ENCODE data around the gene CSNK2A1.

CSNK2A1 gene

DNA sequence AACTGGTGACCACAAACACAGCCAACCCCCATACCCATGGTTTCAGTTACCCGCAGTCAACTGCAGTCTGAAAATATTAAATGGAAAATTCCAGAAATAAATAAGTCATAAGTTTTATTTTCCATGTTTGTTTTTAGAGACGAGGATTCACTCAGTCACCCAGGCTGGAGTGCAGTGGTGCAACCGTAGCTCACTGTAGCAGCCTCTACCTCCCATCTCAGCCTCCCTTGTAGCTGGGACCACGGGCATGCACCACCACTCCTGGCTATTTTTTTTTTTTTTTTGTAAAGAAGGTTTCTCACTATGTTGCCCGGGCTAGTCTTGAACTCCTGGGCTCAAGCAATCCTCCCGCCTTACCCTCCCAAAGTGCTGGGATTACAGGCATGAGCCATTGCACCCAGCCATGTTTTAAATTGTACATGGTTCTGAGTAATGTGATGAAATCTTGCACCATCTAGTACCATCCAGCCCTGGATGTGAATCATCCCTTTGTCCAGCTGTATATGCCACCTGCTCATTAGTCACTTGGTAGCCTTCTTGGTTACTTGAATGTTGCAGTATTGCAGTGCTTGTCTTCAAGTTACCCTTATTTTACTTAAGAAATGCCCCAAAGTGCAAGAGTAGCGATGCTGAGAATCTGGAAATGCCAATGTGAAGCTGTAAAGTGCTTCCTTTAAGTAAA lies 14.5 kb downstream of the CSNK2A1 start:
- Mint-ChIP-seq H3K9me3 (peaks cover 49% of the 10 kb centered on the region), H3K36me3 (ENCODE audit: low read depth) (peaks cover 87% of the 10 kb centered on the region), H3K4me1 (peaks cover 8% of the 10 kb centered on the region), H3K27me3 (ENCODE audit: low read depth, poor library complexity) (no peaks in the 10 kb centered on the region), H3K4me3 (no peak overlapping the region), H3K27ac (no peak overlapping the region)
- TF ChIP-seq, protein P1, sequence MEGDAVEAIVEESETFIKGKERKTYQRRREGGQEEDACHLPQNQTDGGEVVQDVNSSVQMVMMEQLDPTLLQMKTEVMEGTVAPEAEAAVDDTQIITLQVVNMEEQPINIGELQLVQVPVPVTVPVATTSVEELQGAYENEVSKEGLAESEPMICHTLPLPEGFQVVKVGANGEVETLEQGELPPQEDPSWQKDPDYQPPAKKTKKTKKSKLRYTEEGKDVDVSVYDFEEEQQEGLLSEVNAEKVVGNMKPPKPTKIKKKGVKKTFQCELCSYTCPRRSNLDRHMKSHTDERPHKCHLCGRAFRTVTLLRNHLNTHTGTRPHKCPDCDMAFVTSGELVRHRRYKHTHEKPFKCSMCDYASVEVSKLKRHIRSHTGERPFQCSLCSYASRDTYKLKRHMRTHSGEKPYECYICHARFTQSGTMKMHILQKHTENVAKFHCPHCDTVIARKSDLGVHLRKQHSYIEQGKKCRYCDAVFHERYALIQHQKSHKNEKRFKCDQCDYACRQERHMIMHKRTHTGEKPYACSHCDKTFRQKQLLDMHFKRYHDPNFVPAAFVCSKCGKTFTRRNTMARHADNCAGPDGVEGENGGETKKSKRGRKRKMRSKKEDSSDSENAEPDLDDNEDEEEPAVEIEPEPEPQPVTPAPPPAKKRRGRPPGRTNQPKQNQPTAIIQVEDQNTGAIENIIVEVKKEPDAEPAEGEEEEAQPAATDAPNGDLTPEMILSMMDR (IDR thresholded peaks at IDR 0.05): no peak
- DNase-seq: no peak

DNA sequence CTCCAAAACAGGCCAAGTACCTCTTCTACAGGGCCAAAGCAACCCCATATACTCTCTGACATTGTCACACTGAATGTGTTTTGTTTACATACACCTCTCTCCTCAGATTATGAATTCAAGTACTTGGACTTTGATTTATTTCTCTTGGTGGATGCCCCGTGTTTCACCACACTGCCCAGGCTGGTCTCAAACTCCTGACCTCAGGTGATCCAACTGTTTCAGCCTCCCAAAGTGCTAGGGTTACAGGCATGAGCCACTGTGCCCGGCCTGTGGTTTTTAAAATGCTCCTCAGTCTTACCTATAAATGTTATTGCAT lies 16.1 kb downstream of the CSNK2A1 start:
- Mint-ChIP-seq H3K4me3 (no peak overlapping the region), H3K36me3 (ENCODE audit: low read depth) (peaks cover 88% of the 10 kb centered on the region), H3K9me3 (peaks cover 59% of the 10 kb centered on the region), H3K27me3 (ENCODE audit: low read depth, poor library complexity) (no peaks in the 10 kb centered on the region), H3K4me1 (peaks cover 3% of the 10 kb centered on the region), H3K27ac (no peak overlapping the region)
- DNase-seq: no peak
- TF ChIP-seq, protein P1 (IDR thresholded peaks at IDR 0.05): no peak

DNA sequence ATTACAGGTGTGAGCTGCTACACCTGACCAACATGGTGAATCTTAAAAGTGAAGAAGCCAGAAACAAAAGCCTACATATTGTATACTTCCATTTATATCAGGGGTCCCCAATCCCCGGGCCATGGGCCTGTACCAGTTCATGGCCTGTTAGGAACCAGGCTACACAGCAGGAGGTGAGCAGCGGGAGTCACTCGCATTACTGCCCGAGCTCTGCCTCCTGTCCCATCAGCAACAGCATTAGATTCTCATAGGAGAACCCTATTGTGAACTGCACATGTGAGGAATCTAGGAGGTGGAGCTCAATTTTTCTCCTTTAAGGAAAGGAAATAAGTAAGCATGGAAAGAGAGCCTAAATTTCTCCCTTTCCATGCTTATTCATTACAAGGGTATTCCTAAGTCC lies 21.7 kb downstream of the CSNK2A1 start:
- H3K4me1 Mint-ChIP-seq: peaks cover 6% of the 10 kb centered on the region

DNA sequence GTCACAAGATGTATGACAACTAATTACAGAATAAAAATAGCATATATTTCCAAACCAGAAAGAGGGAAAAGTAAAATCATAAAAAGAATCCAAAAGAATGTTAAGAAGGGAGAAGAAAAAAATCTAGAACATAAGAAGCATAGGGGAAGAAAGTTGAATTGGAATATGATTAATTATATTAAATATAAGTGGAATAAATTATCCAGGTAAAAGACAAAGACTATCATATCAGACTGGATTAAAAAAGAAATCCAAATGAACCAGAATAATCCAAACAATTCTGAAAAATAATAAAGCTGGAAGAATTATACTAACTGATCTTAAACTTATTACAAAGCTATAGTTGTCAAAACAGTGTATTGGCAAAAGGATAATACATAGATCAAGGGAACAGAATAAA lies 23.6 kb downstream of the CSNK2A1 start:
- DNase-seq: no peak
- Mint-ChIP-seq H3K9me3 (peaks cover 53% of the 10 kb centered on the region), H3K36me3 (ENCODE audit: low read depth) (peaks cover 94% of the 10 kb centered on the region), H3K27me3 (ENCODE audit: low read depth, poor library complexity) (no peaks in the 10 kb centered on the region), H3K27ac (no peak overlapping the region), H3K4me1 (peaks cover 8% of the 10 kb centered on the region), H3K4me3 (no peak overlapping the region)
- TF ChIP-seq, protein P1 (IDR thresholded peaks at IDR 0.05): no peak

More for the DNA sequence above, 21.7 kb downstream of the CSNK2A1 start:
- peaks cover 93% of the 10 kb centered on the region for H3K36me3 Mint-ChIP-seq (ENCODE audit: low read depth)
- H3K27me3 Mint-ChIP-seq (ENCODE audit: low read depth, poor library complexity): no peaks in the 10 kb centered on the region
- H3K9me3 Mint-ChIP-seq: peaks cover 67% of the 10 kb centered on the region
- no peak overlapping the region for H3K27ac Mint-ChIP-seq
- TF ChIP-seq, protein P1 (IDR thresholded peaks at IDR 0.05): no peak
- no peak overlapping the region for H3K4me3 Mint-ChIP-seq
- no peak for DNase-seq

DNA sequence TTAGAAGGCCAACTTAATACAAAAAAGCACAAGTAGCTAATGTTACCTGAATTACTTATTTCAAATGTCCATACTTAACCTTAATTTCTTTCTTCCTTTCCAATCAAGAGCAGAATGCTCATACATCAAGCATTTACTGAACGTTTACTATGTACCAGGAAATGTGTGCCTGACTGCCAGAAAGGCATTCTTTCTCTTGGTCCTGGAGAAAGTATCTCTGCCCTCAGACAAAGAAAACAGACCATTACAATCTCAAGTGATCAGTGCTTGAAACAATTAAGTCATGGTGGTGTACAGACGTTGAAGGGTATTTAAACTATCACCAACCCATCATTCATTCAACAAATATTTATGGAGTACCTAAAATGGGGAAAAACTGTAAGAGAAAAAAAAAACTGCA lies 26.4 kb downstream of the CSNK2A1 start:
- H3K9me3 Mint-ChIP-seq: peaks cover 37% of the 10 kb centered on the region
- no peak overlapping the region for H3K27ac Mint-ChIP-seq
- TF ChIP-seq, protein P1 (IDR thresholded peaks at IDR 0.05): no peak
- no peak overlapping the region for H3K4me3 Mint-ChIP-seq
- peaks cover 13% of the 10 kb centered on the region for H3K4me1 Mint-ChIP-seq
- no peak for DNase-seq
- H3K27me3 Mint-ChIP-seq (ENCODE audit: low read depth, poor library complexity): no peaks in the 10 kb centered on the region
- H3K36me3 Mint-ChIP-seq (ENCODE audit: low read depth): peaks cover 81% of the 10 kb centered on the region

DNA sequence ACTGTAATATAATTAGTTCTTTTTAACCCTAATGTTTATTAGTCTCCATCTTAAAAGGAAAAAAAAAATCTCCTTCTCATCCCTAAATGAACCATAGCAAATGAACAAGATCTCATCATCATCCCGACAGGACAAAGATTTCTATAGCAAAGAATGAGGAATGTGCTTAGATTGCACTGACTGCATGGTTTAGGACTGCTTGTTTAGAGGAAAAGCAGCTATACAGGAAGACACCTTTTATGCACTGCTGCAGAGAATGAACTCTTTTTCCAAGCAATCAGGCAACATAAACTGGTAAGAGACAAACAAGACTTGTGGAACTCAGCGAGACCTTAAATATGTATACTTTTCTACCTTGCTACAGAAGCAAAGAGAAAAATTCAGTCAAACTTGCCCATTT lies 26.8 kb downstream of the CSNK2A1 start:
- H3K27me3 Mint-ChIP-seq (ENCODE audit: low read depth, poor library complexity): no peaks in the 10 kb centered on the region
- no peak overlapping the region for H3K27ac Mint-ChIP-seq
- H3K4me3 Mint-ChIP-seq: no peak overlapping the region
- H3K36me3 Mint-ChIP-seq (ENCODE audit: low read depth): peaks cover 81% of the 10 kb centered on the region
- TF ChIP-seq, protein P1 (IDR thresholded peaks at IDR 0.05): no peak
- H3K9me3 Mint-ChIP-seq: peaks cover 35% of the 10 kb centered on the region
- peaks cover 13% of the 10 kb centered on the region for H3K4me1 Mint-ChIP-seq
- no peak for DNase-seq
